NCI-H2081 (cell line): Measurements from ENCODE around the gene RFX3.

ENCODE experiments used
- DNase-seq, 2 experiments: peaks; one replicate each; lab custom pipeline; 2025; lab: John Stamatoyannopoulos, UW

Gene RFX3

DNA sequence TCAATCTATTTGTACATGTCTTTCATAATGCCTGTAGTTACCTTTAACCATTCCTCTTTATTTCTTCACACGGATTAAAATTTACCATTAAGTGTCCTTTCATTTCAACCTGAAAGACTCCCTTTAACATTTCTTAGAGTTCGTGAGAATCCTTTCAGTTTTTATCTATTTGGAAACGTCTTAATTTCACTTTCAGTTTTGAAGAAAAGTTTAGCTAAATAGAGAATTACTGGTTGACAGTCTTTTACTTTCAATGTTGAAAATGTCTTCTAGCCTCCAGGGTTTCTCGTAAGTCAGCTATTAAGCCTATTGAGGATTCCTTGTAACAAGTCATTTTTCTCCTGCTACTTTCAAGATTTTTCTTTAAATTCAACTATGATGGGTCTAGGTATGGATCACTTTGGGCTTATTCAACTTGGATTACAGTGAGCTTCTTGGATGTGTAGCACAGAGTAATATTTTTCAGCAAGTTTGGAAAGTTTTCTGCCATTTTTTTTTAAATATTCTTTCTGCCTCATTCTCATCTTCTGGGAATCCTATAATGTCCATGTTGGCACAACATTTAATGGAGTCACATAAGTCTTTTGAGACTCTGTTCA, 48.5 kb downstream of the RFX3 start:
- no peak for DNase-seq

DNA sequence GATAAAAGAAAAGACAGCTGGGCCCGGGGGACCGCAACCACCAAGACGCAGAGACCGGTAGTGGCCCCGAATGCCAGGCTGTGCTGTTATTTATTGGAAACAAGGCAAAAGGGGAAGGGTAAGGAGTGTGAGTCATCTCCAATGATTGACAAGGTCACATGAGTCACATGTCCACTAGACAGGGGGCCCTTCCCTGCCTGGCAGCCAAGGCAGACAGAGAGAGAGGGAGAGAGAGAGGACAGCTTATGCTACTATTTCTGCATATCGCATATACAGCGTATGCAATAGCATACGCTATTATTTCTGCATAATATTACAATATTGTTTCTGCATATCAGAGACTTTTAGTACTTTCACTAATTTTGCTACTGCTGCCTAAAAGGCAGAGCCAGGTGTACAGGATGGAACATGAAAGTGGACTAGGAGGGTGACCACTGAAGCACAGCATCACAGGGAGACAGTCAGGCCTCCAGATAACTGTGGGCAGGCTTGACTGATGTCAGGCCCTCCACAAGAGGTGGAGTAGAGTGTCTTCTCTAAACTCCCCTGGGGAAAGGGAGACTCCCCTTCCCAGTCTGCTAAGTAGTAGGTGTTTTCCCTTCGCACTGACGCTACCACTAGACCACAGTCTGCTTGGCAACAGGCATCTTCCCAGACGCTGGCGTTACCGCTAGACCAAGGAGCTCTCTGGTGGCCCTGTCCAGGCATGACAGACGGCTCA, 50.3 kb downstream of the RFX3 start:
- DNase-seq = no peak

DNA sequence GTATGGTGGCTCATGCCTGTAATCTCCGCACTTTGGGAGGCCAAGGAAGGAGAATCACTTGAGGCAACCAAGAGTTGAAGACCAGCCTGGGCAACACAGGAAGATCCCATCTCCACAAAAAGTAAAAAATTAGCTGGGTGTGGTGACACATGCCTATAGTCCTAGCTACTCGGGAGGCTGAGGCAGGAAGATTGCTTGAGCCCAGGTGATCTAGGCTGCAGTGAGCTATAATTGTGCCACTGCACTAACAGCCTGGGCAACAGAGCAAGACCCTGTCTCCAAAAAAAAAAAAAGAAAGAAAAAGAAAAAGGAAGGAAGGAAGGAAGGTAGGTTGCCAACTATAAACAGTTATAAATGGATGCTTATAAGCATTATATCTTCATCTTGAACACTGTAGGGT, 51.0 kb downstream of the RFX3 start:
- DNase-seq = no peak

DNA sequence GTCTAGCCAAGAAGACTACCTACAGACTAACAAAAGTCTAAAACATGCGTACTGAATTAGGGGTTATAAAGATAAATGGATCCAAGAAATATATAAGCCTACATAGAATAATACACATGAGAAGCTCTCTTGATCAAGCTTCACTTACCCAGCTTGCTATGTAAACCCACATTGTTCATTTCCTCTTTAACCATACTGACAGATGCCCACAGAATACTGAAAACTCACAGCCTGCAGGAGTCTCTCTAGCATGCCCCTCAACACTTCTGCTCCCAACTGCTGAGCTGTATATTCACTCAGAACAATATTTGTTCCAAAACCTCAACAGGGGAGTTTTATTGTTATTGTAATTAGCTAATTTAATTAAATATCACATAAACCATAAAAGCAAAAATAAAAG, 52.4 kb downstream of the RFX3 start:
- DNase-seq = peak in 1 of 2 experiments; percentile 55

DNA sequence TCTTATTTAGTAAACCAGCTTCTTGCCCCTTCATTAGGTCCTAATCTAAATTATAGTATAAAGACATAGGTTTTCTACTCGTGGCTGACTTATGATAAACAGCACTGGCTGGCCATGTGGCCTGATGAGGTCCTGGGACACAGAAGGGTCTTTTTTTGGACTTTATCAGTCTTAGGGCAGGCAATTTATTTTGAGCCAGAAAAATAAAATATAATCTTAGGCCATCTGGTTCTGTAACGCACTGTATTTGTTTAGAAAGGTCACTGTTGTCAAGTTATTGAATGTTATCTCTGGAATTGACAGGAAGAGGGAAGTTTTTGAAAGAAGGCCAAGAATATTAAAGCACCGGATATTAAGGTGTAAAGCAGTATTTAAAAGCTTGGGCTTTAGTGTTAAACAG, 53.9 kb downstream of the RFX3 start:
- peak in 1 of 2 experiments; percentile 33 for DNase-seq

DNA sequence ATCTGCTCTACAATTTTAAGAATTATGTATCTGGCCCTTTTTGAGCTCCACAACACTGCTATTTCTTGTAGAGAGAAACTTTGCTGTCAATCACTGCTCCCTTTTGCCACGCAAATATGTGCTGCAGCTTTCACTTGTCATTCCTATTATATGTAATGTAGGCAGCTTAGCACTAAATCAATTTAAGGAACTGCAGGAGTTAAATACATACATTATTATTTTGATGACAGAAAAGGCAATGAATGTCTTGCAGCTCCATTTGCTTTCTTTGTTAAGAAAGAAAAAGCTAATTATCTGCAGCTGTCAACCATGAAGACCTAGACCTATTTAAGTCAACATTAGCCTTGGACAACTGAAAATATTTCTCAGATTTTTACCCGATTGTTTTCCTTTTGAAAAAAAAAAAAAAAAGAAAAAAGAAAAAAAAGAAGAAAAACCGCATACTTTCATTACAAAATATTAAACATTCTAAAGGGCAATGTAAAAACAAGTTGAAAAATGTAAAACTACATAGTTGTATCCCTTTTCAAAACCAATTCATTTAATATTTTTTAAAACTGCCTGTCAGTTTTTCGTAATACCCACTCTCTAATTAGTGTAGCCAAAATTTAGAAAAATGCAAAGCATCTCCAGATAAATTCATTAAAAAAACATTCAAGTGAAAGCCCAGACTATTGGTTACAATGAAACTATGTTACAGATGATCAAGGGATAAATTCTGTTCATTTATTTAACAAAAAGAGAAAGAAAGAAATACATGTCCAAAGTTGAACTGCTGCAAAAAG, 57.2 kb downstream of the RFX3 start:
- DNase-seq = peak; percentile 38 to 87

DNA sequence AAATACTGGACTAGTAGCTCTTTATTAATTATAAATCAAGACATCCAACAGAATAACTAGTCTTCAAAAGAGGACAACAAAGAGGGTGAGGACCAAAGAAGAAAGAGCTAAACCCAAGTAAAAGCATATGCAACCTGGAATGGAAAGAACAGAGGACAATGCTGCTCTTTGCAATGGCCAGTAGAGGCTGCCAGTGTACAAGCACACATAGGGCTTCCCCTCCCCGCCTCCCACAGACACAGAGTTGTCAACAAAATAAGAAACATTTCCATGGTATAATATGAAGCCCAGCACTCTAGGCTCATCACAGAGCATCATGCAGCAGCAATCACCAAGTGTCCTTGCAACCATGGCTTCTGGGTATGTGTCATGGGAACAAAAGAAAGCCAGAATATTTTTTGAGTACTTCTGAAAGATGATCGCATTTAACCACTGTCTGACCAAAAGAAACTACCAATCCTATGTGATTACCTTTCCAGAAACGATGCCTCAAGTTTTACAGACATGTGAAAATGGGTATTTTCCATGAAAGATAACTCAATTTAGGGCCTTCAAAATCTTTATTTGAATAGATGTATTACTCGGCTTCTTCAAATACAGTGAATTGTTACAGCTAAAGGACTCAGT, 58.1 kb downstream of the RFX3 start:
- DNase-seq = peak; percentile 81 to 92

DNA sequence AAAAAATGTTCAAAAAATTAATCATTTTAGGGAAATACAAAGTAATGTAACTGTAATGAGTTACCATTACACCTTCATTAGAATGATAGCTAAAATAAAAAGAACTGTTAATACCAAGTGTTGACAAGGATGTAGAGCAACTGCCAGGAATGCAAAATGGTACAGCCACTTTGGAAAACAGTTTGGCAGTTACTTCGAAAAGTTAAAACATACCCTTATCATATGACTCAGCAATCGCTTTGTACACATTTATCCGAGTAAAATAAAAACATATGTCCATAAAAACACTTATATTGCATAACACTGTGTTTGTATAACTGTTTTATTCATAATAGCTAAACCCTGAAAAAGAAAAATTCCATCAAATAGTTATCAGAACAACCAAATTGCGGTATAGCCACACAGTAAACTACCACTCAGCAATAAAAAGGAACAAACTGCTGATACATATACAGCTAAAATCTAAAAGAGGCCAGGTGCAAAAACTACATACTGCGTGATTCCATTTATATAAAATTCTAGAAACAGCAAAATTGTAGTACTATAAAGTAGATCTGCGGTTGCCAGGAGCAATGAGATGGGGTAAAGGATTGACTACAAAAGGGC, 61.7 kb downstream of the RFX3 start:
- no peak for DNase-seq

DNA sequence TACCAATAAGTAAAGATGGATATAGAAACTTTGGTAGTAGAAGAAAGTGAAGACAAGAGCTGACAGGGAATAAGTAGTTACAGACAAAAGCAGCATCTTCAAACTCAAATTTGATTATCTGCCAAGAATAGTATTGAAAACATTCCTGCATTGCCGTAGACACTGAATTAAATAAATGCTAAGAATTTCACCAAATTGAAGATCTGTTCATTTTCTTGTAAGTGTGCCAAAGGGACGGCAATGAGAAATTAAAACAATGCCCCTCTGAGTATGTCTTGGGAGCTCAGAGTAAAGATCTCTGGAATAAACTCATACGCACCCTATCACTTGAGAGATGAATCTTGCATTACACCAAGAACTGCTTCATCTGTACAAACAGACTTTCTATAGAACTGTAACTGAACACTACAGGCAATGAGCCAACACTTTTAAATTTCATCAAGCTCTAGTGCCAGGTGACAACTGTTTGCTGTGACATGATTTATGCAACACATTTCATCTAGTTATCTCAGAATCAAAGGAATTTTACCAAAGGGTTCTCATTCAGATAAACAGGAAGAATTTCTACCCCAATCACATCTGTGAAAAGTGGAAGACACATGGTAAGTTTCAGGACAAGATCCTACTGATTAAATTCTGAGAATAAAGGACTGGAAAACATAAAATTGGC, 66.9 kb downstream of the RFX3 start:
- peak; percentile 44 to 82 for DNase-seq

DNA sequence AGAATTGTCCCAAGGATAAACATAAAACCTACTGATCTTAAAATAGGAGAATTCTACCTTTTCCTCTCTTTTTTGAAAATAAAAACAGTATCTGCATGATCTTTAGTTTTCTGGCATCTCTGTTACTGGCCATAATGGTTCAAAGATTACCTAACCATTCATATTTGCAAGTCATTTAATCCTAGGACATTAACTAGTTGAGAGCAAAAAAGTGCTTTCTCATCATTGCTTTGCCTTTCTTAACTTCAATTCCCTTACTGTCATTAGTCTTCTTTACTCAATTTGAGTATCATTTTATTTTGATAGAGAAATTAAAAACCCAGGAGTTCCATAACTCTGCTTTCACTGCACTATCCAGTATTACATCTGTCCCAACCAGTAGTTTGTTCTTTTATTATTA, 68.6 kb downstream of the RFX3 start:
- DNase-seq = no peak

DNA sequence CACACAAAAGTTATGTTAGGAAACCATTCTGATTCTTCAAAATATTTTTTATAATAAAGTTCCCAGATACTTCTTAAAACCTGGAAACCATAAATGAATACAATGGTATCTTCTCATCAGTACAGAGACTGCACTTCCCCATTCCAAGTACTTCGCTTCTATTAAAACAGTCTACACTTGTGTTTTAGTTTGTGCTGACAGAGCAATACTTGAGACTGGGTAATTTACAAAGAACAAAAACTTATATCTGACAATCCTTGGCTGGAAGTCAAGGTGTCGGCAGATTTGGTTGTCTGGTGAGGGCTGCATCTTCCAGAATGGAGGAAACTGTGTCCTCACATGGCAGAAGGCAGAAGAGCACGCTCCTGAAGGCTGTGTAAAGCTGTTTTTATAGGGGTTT, 70.1 kb downstream of the RFX3 start:
- no peak for DNase-seq

DNA sequence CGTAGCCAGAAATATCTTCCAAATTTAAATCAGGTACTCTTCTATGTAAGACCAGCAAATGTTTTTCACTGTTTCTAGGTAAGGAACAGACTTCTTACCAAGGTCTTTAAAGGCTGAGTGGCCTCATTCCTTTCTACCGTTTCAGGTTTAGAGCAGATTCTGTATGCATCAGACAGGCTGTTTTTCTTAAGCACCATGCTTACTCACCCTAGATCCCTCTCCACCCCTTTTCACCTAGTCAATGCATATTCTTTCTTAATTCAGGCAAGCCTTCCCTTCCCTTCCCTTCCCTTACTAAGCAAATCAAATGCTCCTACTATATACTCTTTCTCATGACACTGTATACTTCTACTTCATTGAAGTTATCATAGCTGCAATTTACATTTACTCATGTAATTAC, 70.7 kb downstream of the RFX3 start:
- DNase-seq = no peak

DNA sequence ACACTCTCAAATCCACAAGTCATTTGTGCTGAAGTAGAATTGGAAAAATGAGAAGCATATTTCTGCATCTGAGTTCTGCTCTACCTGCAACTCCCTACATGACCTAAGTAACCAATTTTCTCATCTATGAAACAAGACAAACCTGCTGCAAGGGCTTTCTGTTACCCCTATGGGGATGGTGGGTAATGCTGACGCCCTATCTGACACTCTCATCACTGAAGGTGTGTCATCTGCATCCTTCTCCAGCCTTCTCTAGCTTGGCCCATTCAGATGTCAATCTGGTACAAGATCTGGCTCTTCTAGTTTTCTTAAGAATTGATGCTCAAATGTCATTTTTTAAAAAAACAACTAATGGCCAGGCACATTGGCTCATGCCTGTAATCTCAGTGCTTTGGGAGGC, 73.8 kb downstream of the RFX3 start:
- DNase-seq = no peak

DNA sequence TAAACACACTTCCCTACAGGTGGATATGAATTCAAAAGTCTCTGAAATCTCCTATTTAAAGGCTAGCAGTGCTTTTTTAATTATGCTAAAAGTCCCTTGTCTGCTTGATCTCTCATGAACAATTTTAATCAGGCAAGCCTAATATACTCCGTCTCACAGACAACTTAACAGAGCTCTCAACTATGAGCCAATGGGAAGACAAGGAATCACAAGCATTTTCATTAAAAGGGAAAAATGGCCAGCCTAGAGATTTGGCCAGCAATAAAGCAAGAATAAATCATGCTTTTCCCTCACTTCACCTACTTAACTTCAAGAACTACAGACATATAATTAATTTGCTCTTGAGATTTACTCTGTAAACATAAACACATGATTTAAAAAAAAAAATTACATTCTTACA, 78.0 kb downstream of the RFX3 start:
- DNase-seq = no peak

DNA sequence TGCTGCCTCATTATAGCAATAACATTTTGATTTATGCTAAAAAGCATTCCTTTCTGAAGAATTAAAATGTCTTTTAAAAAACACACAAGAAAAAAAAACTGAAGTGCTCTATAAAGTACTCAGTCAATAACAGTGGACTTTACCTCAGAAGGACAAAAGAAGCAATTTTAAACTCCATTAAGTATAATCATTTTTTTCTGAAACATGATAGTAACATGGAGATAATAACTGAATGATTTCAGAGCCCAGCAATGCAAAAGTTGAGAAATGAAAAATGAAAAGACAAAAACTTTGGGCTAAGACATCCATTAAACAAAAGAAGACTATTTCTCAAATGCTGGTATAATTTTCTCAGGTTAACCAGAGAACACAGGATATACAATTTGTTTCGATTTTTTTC, 78.7 kb downstream of the RFX3 start:
- no peak for DNase-seq

DNA sequence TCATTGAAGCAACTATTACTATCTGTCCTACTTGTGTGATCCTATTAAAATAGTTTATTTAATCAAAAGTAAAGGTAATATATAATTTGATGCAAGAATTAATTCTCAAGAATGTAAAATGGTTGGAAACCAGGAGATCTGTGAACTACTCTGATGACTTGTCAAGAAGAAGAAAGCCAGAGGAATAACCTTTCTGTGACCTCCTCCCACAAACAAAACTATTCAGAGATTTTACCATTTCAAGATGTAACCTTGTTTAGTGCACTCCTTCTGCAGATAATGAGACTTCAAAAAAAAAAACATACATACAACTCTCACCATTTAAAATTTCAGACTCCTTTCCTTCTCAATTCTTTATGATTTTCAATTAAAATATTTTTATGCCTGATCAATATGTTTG, 79.5 kb downstream of the RFX3 start:
- no peak for DNase-seq

DNA sequence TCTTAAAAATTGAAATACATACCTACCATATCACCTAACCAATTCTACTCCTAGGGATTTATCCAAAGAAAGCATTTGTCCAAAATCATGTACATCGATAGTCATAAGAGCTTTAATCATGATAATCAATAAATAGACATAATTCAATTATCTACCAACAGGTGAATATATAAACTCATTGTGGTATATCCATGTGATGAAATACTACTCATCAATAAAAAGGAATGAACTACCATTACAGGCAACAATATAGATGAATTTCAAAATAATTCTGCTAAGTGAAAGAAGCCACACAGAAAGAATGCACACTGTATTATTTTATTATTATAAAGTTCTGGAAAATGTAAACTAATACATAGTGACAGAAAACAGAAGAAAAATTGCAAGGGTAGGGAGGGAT, 81.8 kb downstream of the RFX3 start:
- DNase-seq = no peak

DNA sequence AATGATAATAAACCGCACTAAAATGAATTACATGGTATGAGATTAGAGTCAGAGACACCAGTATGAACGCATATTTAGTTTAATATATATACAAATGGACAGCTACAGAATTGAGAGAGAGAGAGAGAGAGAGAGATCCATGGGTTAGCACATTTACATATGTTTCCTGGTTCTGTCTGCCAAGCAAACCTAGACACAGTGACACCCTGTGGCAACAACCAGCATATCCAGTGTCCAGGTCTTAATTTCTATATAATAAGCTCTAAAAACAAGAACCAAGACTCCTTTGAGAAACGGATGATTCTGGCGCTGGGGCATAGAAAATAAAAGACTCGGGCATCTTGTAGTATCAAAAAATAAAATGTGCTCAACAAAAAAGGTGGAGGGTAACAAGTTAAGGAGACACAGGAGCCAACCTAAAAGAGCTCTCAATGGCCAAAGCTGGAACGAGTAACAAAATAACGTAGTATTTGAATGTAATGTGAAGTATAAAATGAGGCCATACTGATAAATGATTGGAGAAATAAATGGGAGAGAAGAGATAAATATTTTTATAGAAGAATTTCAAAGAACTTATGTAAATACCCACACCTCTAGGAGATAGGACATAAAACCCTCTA, 84.5 kb downstream of the RFX3 start:
- peak; percentile 34 to 70 for DNase-seq

DNA sequence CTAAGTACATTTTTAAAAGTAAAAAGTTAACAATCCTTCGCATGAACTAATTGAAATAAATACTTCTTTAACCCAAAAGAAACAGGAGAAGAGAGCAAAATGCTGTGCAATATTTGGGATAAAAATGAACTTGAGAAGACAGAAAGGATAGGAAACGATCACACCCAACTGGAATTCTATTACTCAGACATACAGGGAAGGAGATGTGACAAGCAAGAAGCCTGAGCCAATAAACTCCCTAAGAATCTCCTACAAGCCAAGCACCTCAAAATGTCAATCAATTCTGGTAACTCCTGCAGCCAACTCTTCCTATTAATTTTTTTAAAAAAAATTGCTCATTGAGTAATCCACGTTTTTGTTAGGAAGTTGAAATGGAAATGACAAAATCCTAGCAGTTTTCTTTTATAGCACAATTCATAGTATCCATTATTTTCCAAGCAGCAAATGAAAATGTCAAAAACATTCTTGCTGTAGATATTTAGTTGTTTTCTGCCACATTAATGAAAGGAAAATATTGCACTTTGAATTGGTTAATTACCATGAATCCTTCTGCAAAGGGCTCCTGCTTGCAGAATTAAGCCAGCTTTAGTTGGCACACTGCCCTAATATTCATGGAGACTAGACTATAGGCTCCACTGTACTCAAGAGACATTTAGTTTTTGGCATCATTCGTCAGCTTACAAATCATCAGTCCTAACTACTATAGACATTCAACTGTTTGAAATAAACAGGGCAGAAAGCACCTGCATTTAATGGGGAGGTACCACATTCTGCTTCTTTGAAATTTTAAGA, 89.0 kb downstream of the RFX3 start:
- DNase-seq = peak; percentile 37 to 85

DNA sequence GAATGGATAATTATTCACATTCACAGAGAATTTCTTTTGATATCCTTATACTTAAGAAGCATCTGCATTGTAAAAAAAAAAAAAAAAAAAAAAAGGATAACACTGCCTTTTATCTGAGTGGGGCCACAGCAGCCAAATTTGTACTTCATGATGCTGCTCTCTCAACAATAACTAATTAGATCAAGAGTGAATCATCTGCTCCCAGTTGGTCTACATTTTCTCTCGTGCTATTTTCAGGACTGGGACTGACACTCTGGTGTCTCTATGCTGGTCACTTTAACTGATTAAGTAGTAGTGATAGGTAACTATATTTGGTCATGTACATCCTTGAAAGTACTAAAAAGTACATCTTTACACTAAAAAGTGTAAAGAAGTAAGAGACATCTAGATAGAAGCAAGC, 90.1 kb downstream of the RFX3 start:
- DNase-seq = no peak

DNA sequence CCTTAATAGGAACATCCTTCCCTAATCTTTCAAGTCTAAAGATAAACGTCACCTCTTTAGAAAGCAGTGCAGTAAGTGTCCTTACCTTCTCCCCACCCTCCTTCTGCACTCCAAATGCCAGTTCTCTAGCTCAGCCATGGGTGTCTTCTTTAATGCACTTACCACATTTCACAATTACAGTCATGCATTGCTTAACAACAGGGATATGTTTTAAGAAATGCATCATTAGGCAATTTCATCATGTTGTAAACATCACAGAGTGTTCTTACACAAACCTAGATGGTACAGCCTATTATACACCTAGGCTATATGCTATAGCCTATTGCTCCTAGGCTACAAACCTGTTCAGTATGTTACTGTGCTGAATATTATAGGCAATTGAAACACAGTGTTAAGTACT, 91.2 kb downstream of the RFX3 start:
- DNase-seq = no peak
